SK-N-SH (cell line): ENCODE measurements around the gene PNKP.

ENCODE experiments used
- TAF1 ChIP-seq: IDR thresholded peaks from 2 replicates; pipeline ENCODE4 v1.6.1; 2012; ENCODE audit warnings: low read depth, mild to moderate bottlenecking, low read length, moderate library complexity, borderline replicate concordance
- TF ChIP-seq, protein P1 (sequence below): fragments of 200-600 bp; sonication (generic); IDR thresholded peaks from 2 replicates; pipeline ENCODE4 v1.6.1; 2017; ENCODE audit warnings: antibody characterized with exemption, mild to moderate bottlenecking, moderate library complexity

DNA sequence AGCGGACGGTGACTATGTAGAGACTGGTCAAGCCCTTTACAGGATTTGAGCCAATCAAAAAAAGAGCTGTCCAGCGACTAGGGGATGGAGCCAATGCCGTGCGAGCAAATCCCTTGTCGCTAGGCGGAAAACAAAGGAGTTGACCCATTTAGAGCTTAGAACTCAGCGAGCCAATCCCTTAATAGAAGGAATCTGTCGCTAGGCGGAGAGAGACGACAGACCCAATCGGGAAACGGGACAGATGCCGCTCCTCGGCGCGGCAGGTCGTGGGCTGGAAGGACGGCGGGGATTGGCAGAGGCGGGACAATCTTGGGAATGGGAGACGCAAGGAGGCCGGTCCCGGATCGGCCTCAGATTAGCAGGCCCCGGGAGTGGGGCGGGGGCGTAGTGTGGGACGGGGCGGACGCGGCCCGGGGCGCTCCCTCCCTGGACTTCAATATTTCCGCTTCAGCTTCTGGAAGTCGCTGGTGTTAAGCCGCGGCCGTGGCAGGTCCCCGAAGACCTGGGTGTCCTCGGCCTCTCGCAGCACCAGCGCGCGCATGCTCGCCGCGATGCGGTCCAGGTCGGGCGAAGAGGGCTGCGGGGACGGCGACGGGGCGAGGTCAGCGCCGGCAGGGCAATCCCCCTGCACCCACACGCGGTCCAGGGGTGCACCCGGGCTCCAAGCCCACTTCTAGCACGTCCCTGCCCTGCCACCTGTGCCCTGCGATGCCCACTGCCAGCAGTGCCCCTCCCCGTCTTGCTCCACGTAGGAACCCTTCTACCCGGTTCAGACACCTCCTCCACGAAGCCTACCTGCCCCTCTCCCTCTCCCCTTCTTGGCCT lies 2.3 kb upstream of the PNKP start:
- TF ChIP-seq TAF1 = peak; percentile 60
- TF ChIP-seq, protein P1, sequence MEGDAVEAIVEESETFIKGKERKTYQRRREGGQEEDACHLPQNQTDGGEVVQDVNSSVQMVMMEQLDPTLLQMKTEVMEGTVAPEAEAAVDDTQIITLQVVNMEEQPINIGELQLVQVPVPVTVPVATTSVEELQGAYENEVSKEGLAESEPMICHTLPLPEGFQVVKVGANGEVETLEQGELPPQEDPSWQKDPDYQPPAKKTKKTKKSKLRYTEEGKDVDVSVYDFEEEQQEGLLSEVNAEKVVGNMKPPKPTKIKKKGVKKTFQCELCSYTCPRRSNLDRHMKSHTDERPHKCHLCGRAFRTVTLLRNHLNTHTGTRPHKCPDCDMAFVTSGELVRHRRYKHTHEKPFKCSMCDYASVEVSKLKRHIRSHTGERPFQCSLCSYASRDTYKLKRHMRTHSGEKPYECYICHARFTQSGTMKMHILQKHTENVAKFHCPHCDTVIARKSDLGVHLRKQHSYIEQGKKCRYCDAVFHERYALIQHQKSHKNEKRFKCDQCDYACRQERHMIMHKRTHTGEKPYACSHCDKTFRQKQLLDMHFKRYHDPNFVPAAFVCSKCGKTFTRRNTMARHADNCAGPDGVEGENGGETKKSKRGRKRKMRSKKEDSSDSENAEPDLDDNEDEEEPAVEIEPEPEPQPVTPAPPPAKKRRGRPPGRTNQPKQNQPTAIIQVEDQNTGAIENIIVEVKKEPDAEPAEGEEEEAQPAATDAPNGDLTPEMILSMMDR = no peak
